ENCODE results near the gene ZFP36L1.

GRCh38 chr14:68788275-68788995, 4.4 kb downstream of the ZFP36L1 start:
- TF ChIP-seq CTCF (IDR thresholded peaks at IDR 0.05): no peak
- TF ChIP-seq POLR2A (IDR thresholded peaks at IDR 0.05): no peak

Data from ovary (tissue), 3 donors.